A549 (cell line): ENCODE results near the gene DNHD1.

Experiments used
- CTCF ChIP-seq: fragments of >200 bp; sonication (Bioruptor Twin); formaldehyde crosslinking; IDR thresholded peaks from 3 replicates; pipeline ENCODE4 v1.5.1; 2016
- EP300 ChIP-seq, 2 experiments: fragments of >200 bp; sonication (Bioruptor Twin); formaldehyde crosslinking; IDR thresholded peaks; 2 replicates in 1 of 2; 3 replicates in 1 of 2; pipeline ENCODE4 v1.6.1; 2016 to 2017
- FOSB ChIP-seq: fragments of 250-450 bp; sonication (Bioruptor Pico); IDR thresholded peaks from 2 replicates; pipeline ENCODE4 v1.5.0; 2020; ENCODE audit warnings: mild to moderate bottlenecking, moderate library complexity
- MAFK ChIP-seq: fragments of 450-650 bp; IDR thresholded peaks from 2 replicates; pipeline ENCODE4 v1.6.1; 2014; ENCODE audit not compliant: partially characterized antibody
- NFE2L2 ChIP-seq: fragments of 150-350 bp; conservative IDR thresholded peaks from 2 replicates; pipeline ENCODE4 v1.6.1; 2014; ENCODE audit warnings: low read length
- PHF8 ChIP-seq: fragments of 200-600 bp; sonication (generic); IDR thresholded peaks from 2 replicates; pipeline ENCODE4 v1.6.1; 2016; ENCODE audit warnings: low read depth, mild to moderate bottlenecking, antibody characterized with exemption, moderate library complexity, borderline replicate concordance
- POLR2A ChIP-seq: IDR thresholded peaks from 2 replicates; pipeline ENCODE4 v1.6.1; 2012; ENCODE audit warnings: mild to moderate bottlenecking, low read length
- RAD21 ChIP-seq, 2 experiments: fragments of >200 bp in 1 of 2; sonication (Bioruptor Twin) in 1 of 2; formaldehyde crosslinking in 1 of 2; IDR thresholded peaks in 1 of 2; conservative IDR thresholded peaks in 1 of 2; 2 replicates in 1 of 2; 3 replicates in 1 of 2; pipeline ENCODE4 v1.6.1; 2012 to 2018; ENCODE audit warnings: inconsistent platforms in 1 of 2
- RFX5 ChIP-seq: fragments of 450-650 bp; IDR thresholded peaks from 2 replicates; pipeline ENCODE4 v1.7.1; 2014; ENCODE audit warnings: antibody characterized with exemption, mild to moderate bottlenecking, moderate library complexity
- TF ChIP-seq, protein P1 (sequence below): IDR thresholded peaks from 2 replicates; pipeline ENCODE4 v1.6.1; 2012
- TF ChIP-seq, protein P2 (sequence below): fragments of >200 bp; sonication (Bioruptor Twin); formaldehyde crosslinking; IDR thresholded peaks from 2 replicates; pipeline ENCODE4 v1.6.1; 2016

GRCh38 chr11:6563121-6563619 is 66.1 kb downstream of the DNHD1 start:
- TF ChIP-seq RFX5 (no peak), PHF8 (no peak), FOSB (CRISPR knock-in tag) (no peak), CTCF (no peak), NFE2L2 (no peak), MAFK (no peak), POLR2A (no peak), EP300 (IDR thresholded peaks at IDR 0.05) (no peak), RAD21 (conservative IDR thresholded peaks at IDR 0.05 in 1 of 2, IDR thresholded peaks at IDR 0.05 in 1 of 2) (no peak)
- TF ChIP-seq, protein P1, sequence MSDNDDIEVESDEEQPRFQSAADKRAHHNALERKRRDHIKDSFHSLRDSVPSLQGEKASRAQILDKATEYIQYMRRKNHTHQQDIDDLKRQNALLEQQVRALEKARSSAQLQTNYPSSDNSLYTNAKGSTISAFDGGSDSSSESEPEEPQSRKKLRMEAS: no peak
- TF ChIP-seq, protein P2, sequence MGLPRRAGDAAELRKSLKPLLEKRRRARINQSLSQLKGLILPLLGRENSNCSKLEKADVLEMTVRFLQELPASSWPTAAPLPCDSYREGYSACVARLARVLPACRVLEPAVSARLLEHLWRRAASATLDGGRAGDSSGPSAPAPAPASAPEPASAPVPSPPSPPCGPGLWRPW: no peak
